Vagina (tissue), 2 donors: ENCODE results near the gene HOXB7. TPM values are rescaled to one million over a fixed set of nuclear protein-coding genes. Genes with fewer than 3 reads are reported as not detected.
A peak's percentile ranks its signal among the peaks of the same experiment; 100 is the strongest.

ENCODE experiments used
- DNase-seq, 2 donors: peaks; one replicate each; pipeline ENCODE4 v3.0.0-alpha.2; 2017; ENCODE audit errors: extremely low spot score in 2 of 2
- H3K27ac ChIP-seq: fragments of 200-600 bp; sonication (generic); one replicate; pipeline ENCODE4 v1.5.1; 2019
- H3K27me3 ChIP-seq: fragments of 200-600 bp; sonication (generic); one replicate; pipeline ENCODE4 v1.5.1; 2019
- H3K36me3 ChIP-seq, 2 donors: fragments of 200-600 bp; sonication (generic); one replicate each; pipeline ENCODE4 v1.5.1; 2017 to 2019
- H3K4me1 ChIP-seq: fragments of 200-600 bp; sonication (generic); one replicate; pipeline ENCODE4 v1.5.1; 2019
- H3K4me3 ChIP-seq, 2 donors: fragments of 200-600 bp; sonication (generic); 1 replicate in 1 of 2; 2 replicates in 1 of 2; pipeline ENCODE4 v1.5.1; 2016 to 2019
- H3K9me3 ChIP-seq: fragments of 200-600 bp; sonication (generic); one replicate; pipeline ENCODE4 v1.5.1; 2019
- POLR2A ChIP-seq, 2 donors: fragments of 450-650 bp; IDR thresholded peaks; one replicate each; pipeline ENCODE4 v1.6.1; 2017; ENCODE audit warnings: antibody characterized with exemption in 2 of 2, mild to moderate bottlenecking in 2 of 2, moderate library complexity in 2 of 2
- POLR2AphosphoS5 ChIP-seq, 2 donors: sonication (generic); formaldehyde crosslinking; IDR thresholded peaks; one replicate each; pipeline ENCODE4 v1.9.0; 2017; ENCODE audit warnings: antibody characterized with exemption in 2 of 2, mild to moderate bottlenecking in 2 of 2, low read depth in 1 of 2; ENCODE audit not compliant: insufficient read depth in 1 of 2
- intact Hi-C: fragments of 100-400 bp; cut with DNase I; formaldehyde crosslinking; loops from one replicate; pipeline ENCODE4 v1.15.1; 2023
- total RNA-seq: library from RNA; depleted of rRNA; stranded (reverse); fragments of >200 nt; gene quantifications from one replicate; pipeline ENCODE4 v1.2.3, GENCODE V29; 2016
- TF ChIP-seq, protein P1 (sequence below), 3 experiments: fragments of 450-650 bp in 2 of 3; fragments of 200-600 bp in 1 of 3; sonication (generic) in 1 of 3; IDR thresholded peaks; one replicate each; pipeline ENCODE4 v1.5.1; 2017 to 2019; ENCODE audit warnings: antibody characterized with exemption in 3 of 3, mild to moderate bottlenecking in 2 of 3, moderate library complexity in 2 of 3

HOXB7 gene
- total RNA-seq, 1 donor from 2014 or later = 3.2 TPM

DNA sequence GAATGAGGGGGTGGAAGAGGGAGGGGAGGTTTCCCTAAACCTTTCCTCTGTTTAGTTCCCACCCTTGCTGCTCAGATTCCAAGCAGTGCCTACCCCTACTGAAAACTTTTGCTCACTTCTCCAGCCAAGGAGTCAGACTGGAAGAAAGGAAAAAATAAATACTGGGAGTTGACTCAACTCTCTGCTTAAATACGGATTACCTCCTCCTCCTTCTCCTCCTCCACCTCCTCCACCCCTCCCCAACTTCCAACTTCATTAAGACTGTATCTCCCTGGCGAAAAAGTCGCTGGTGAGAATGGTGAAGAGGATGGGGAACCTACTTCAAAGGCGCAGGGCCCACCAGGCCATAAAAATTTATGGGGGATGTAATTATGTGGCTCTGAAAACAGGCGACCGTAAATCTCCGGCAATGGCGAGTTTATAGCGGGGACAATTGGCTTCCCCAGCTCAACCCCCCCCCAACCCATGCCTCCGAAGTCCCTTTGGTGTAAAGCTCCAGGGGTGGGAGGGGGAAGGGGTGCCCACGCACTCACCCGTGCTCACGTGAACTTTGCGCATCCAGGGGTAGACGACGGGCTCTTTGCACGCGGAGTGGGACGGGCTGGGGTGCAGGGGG, 33.4 kb downstream of the HOXB7 start:
- H3K27ac ChIP-seq = peak overlapping the region; percentile 75
- H3K27me3 ChIP-seq = no peaks in the 10 kb centered on the region
- TF ChIP-seq POLR2AphosphoS5 (IDR thresholded peaks at IDR 0.05; ENCODE audit: insufficient read depth in 1 of 2, low read depth in 1 of 2) = no peak
- no peak for TF ChIP-seq POLR2A (IDR thresholded peaks at IDR 0.05)
- TF ChIP-seq, protein P1, sequence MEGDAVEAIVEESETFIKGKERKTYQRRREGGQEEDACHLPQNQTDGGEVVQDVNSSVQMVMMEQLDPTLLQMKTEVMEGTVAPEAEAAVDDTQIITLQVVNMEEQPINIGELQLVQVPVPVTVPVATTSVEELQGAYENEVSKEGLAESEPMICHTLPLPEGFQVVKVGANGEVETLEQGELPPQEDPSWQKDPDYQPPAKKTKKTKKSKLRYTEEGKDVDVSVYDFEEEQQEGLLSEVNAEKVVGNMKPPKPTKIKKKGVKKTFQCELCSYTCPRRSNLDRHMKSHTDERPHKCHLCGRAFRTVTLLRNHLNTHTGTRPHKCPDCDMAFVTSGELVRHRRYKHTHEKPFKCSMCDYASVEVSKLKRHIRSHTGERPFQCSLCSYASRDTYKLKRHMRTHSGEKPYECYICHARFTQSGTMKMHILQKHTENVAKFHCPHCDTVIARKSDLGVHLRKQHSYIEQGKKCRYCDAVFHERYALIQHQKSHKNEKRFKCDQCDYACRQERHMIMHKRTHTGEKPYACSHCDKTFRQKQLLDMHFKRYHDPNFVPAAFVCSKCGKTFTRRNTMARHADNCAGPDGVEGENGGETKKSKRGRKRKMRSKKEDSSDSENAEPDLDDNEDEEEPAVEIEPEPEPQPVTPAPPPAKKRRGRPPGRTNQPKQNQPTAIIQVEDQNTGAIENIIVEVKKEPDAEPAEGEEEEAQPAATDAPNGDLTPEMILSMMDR (IDR thresholded peaks at IDR 0.05) = no peak
- no peak for DNase-seq
- H3K9me3 ChIP-seq = no peaks in the 10 kb centered on the region
- H3K4me3 ChIP-seq = peak overlapping the region; percentile 50 to 52
- no peaks in the 10 kb centered on the region for H3K36me3 ChIP-seq
- peaks cover 44% of the 10 kb centered on the region for H3K4me1 ChIP-seq
- intact Hi-C loops = loop anchor here (2.0 kb wide), 1 partner anchor 35 kb away; no protein-coding TSS in a partner anchor

DNA sequence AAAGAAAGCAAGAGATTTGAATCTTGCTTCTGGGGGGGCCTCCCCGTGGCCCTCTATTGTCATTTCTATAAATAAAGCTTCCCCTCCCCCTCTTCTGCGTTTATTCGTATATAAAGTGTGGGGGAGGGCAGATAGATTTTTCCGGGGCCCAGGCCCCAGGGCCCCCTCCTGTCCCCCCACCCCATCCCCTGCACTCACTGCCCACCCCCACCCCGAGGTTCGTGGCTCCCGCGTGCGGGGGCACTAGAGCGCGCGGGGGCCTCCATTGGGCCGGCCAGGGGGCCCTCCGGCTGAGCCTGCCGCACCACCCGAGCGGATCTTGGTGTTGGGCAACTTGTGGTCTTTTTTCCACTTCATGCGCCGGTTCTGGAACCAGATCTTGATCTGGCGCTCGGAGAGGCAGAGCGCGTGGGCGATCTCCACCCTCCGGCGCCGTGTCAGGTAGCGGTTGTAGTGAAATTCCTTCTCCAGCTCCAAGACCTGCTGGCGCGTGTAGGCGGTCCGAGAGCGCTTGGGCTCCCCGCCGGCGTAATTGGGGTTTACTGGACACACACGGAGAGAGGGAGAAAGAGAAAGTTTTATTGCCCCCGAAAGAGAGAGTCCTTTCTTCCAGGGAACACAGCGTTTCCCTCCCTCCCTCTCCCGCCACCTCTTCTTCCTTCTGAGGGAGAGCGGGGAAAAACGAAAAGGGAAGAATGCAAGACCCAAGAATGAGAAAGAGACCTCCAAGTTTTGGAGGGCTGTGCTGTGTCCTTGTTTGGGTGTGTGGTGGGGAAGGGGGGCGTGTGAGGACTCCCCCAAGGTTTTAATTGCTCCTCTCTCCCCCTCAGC, 34.1 kb downstream of the HOXB7 start:
- intact Hi-C loops = loop anchor here (2.0 kb wide), 1 partner anchor 34 kb away; no protein-coding TSS in a partner anchor
- no peaks in the 10 kb centered on the region for H3K9me3 ChIP-seq
- no peaks in the 10 kb centered on the region for H3K27me3 ChIP-seq
- no peaks in the 10 kb centered on the region for H3K36me3 ChIP-seq
- DNase-seq = no peak
- peaks cover 40% of the 10 kb centered on the region for H3K4me1 ChIP-seq
- TF ChIP-seq, protein P1 (IDR thresholded peaks at IDR 0.05) = no peak
- TF ChIP-seq POLR2AphosphoS5 (IDR thresholded peaks at IDR 0.05; ENCODE audit: insufficient read depth in 1 of 2, low read depth in 1 of 2) (no peak), POLR2A (IDR thresholded peaks at IDR 0.05) (no peak)
- H3K27ac ChIP-seq = peak overlapping the region; percentile 75
- peak overlapping the region; percentile 50 to 52 for H3K4me3 ChIP-seq

DNA sequence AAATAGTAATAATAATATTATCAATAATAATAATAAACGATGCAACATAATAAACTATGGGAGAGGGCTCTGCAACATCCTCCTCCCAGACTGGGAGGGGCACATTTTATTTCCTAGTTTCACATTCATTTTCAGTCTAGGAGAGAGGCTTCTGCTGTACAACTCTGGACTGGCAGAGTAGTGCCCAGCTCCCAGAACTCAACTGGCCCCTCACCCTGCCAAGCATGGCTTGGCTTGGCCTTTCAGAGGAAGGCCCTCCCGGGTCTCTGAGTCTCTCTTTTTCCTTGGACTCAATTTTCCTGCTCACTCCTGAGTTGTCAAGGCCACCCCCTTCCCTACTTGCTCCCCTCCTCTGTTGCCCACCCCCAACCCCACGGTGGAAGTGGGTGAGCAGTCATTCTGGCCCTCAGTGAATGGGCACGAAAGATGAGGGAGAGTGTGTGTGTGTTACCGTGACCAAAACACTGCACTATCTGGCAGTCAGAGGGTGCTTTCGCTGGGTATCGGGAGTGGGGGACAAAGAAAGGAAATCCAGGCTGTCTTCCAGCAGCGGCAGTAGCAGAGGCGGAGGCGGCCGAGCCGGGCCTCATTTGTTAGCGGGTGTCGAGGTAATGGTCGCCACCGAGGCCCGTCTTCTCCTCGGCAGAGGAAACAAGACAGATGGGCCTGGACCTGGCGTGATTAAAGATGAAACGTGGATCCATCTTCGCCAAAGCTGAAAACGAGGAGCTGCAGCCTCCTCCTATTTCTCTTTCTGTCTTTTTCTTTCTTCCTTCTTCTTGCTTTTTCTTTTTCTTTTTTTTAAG, 34.9 kb downstream of the HOXB7 start:
- TF ChIP-seq, protein P1 (IDR thresholded peaks at IDR 0.05) = no peak
- TF ChIP-seq POLR2AphosphoS5 (IDR thresholded peaks at IDR 0.05; ENCODE audit: insufficient read depth in 1 of 2, low read depth in 1 of 2) (no peak), POLR2A (IDR thresholded peaks at IDR 0.05) (no peak)
- Histone ChIP-seq H3K36me3 (no peaks in the 10 kb centered on the region), H3K27me3 (no peaks in the 10 kb centered on the region), H3K9me3 (no peaks in the 10 kb centered on the region), H3K27ac (peak overlapping the region; percentile 52), H3K4me1 (peaks cover 34% of the 10 kb centered on the region), H3K4me3 (no peak overlapping the region)
- intact Hi-C loops = loop anchor here (2.0 kb wide), 1 partner anchor 33 kb away; no protein-coding TSS in a partner anchor
- DNase-seq = no peak

DNA sequence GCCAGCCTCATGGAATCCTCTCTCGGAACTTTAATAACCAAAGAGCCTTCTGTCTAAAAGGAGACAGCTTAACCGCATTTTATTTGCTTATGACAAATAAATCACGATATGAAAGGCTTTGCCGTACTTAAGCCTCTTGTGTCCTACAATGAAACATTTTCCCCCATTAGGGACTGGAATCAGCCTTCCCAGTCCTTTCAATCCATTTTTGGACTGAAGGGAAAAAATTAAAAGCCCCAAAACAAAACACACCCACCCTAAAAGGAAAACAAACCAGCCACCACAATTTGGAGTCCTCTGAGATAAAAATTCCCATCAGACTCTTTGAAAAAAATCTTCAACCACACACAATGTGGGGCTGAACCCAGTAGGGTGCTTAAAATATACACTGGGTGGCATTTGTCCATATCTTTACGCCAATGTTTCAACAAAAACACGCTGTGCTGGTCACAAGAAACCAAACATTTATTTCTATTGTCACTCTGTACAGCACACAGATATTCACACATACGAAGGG, 35.7 kb downstream of the HOXB7 start:
- no peaks in the 10 kb centered on the region for H3K9me3 ChIP-seq
- no peak overlapping the region for H3K4me3 ChIP-seq
- H3K36me3 ChIP-seq = no peaks in the 10 kb centered on the region
- DNase-seq = no peak
- H3K4me1 ChIP-seq = peaks cover 34% of the 10 kb centered on the region
- TF ChIP-seq, protein P1 (IDR thresholded peaks at IDR 0.05) = no peak
- TF ChIP-seq POLR2AphosphoS5 (IDR thresholded peaks at IDR 0.05; ENCODE audit: insufficient read depth in 1 of 2, low read depth in 1 of 2) (no peak), POLR2A (IDR thresholded peaks at IDR 0.05) (no peak)
- H3K27ac ChIP-seq = no peak overlapping the region
- H3K27me3 ChIP-seq = no peaks in the 10 kb centered on the region
- intact Hi-C loops = no loop called here
